OCI-LY1 (cell line): ENCODE measurements around the gene RAI2.

Experiments used
- H2AFZ ChIP-seq: fragments of 200-600 bp; sonication (generic), shearing (Covaris generic); 2 replicates; pipeline ENCODE4 v1.6.0; 2014; ENCODE audit warnings: antibody characterized with exemption, mild to moderate bottlenecking, low read length
- H3F3A ChIP-seq: fragments of 200-600 bp; sonication (generic), shearing (Covaris generic); 2 replicates; pipeline ENCODE4 v1.6.0; 2014; ENCODE audit warnings: mild to moderate bottlenecking, antibody characterized with exemption, low read length, moderate library complexity; ENCODE audit not compliant: insufficient read depth
- H3K27ac ChIP-seq: fragments of 200-600 bp; sonication (generic); 2 replicates; pipeline ENCODE4 v1.5.1; 2014; ENCODE audit warnings: low read length, mixed run types, mild to moderate bottlenecking, low read depth; ENCODE audit not compliant: poor library complexity, severe bottlenecking
- H3K27me3 ChIP-seq: fragments of 200-600 bp; sonication (generic); 2 replicates; pipeline ENCODE4 v1.6.0; 2014; ENCODE audit warnings: antibody characterized with exemption, mild to moderate bottlenecking, low read length, moderate library complexity; ENCODE audit not compliant: insufficient read depth
- H3K36me3 ChIP-seq: fragments of 200-600 bp; sonication (generic); 2 replicates; pipeline ENCODE4 v1.6.1; 2014; ENCODE audit warnings: mild to moderate bottlenecking, antibody characterized with exemption, low read length, moderate library complexity, mixed read lengths; ENCODE audit not compliant: insufficient read depth
- H3K4me1 ChIP-seq: fragments of 200-600 bp; sonication (generic); 2 replicates; pipeline ENCODE4 v1.5.1; 2014; ENCODE audit warnings: mild to moderate bottlenecking, low read length, moderate library complexity; ENCODE audit not compliant: insufficient read depth, severe bottlenecking
- H3K4me2 ChIP-seq: fragments of 200-600 bp; sonication (generic), shearing (Covaris generic); 2 replicates; pipeline ENCODE4 v1.6.1; 2014; ENCODE audit warnings: low read length
- H3K4me3 ChIP-seq: fragments of 200-600 bp; sonication (generic); 2 replicates; pipeline ENCODE4 v1.5.1; 2014; ENCODE audit warnings: low read length, low read depth, mild to moderate bottlenecking, mixed read lengths; ENCODE audit not compliant: poor library complexity, severe bottlenecking
- H3K79me2 ChIP-seq: fragments of 200-600 bp; shearing (Covaris generic); 2 replicates; pipeline ENCODE4 v1.6.1; 2016; ENCODE audit warnings: mixed run types, low read length, mixed read lengths; ENCODE audit not compliant: insufficient read depth
- H3K9ac ChIP-seq: fragments of 200-600 bp; sonication (generic), shearing (Covaris generic); 2 replicates; pipeline ENCODE4 v1.6.1; 2014; ENCODE audit warnings: mild to moderate bottlenecking, low read length, mixed read lengths
- H3K9me2 ChIP-seq: fragments of 200-600 bp; sonication (generic), shearing (Covaris generic); 2 replicates; pipeline ENCODE4 v1.6.1; 2014; ENCODE audit warnings: low read depth, mild to moderate bottlenecking, low read length, mixed read lengths
- H3K9me3 ChIP-seq: fragments of 200-600 bp; shearing (Covaris generic); 2 replicates; pipeline ENCODE4 v1.6.1; 2014; ENCODE audit warnings: low read length, mixed read lengths
- H4K20me1 ChIP-seq: fragments of 200-600 bp; sonication (generic), shearing (Covaris generic); 2 replicates; pipeline ENCODE4 v1.6.0; 2016; ENCODE audit warnings: mild to moderate bottlenecking, low read length; ENCODE audit not compliant: insufficient read depth
- CTCF ChIP-seq: fragments of 200-600 bp; sonication (generic), shearing (Covaris generic); IDR thresholded peaks from 2 replicates; pipeline ENCODE4 v1.5.1; 2017; ENCODE audit warnings: mild to moderate bottlenecking, antibody characterized with exemption, low read length, moderate library complexity, mixed read lengths
- EZH2 ChIP-seq: fragments of 200-600 bp; sonication (generic), shearing (Covaris generic); IDR thresholded peaks from 2 replicates; pipeline ENCODE4 v1.8.0; 2017; ENCODE audit warnings: borderline replicate concordance, mixed run types, mild to moderate bottlenecking, antibody characterized with exemption, low read length, moderate library complexity, mixed read lengths

Gene RAI2

GRCh38 chrX:17861489-17862011 is 452 bp upstream of the RAI2 start:
- Histone ChIP-seq H4K20me1 (no peaks in the 10 kb centered on the region), H3K4me2 (no peak overlapping the region), H3K4me3 (no peak overlapping the region), H3K27ac (no peak overlapping the region), H3K9ac (no peak overlapping the region), H3F3A (no peaks in the 10 kb centered on the region), H3K36me3 (no peaks in the 10 kb centered on the region), H2AFZ (no peak overlapping the region), H3K9me2 (no peaks in the 10 kb centered on the region), H3K27me3 (no peaks in the 10 kb centered on the region), H3K4me1 (no peaks in the 10 kb centered on the region), H3K9me3 (no peaks in the 10 kb centered on the region), H3K79me2 (no peaks in the 10 kb centered on the region)
- TF ChIP-seq EZH2 (no peak), CTCF (no peak)

GRCh38 chrX:17860179-17860780 is 818 bp downstream of the RAI2 start:
- no peaks in the 10 kb centered on the region for H3K9me2 ChIP-seq
- H3K4me2 ChIP-seq = no peak overlapping the region
- no peaks in the 10 kb centered on the region for H3K79me2 ChIP-seq
- no peaks in the 10 kb centered on the region for H3K4me1 ChIP-seq
- no peak overlapping the region for H3K9ac ChIP-seq
- no peaks in the 10 kb centered on the region for H3K36me3 ChIP-seq
- H3K4me3 ChIP-seq = no peak overlapping the region
- H3K27ac ChIP-seq = no peak overlapping the region
- no peaks in the 10 kb centered on the region for H3K9me3 ChIP-seq
- no peaks in the 10 kb centered on the region for H3F3A ChIP-seq
- no peak overlapping the region for H2AFZ ChIP-seq
- TF ChIP-seq EZH2 = no peak
- H4K20me1 ChIP-seq = no peaks in the 10 kb centered on the region
- H3K27me3 ChIP-seq = no peaks in the 10 kb centered on the region

GRCh38 chrX:17859609-17860178 is 1.4 kb downstream of the RAI2 start:
- Histone ChIP-seq H3K9me2 (no peaks in the 10 kb centered on the region), H3K9ac (no peak overlapping the region), H4K20me1 (no peaks in the 10 kb centered on the region), H2AFZ (no peak overlapping the region), H3K27ac (no peak overlapping the region), H3K27me3 (no peaks in the 10 kb centered on the region), H3K79me2 (no peaks in the 10 kb centered on the region), H3F3A (no peaks in the 10 kb centered on the region), H3K4me1 (no peaks in the 10 kb centered on the region), H3K4me3 (no peak overlapping the region), H3K9me3 (no peaks in the 10 kb centered on the region), H3K4me2 (no peak overlapping the region), H3K36me3 (no peaks in the 10 kb centered on the region)
- TF ChIP-seq CTCF = no peak
- no peak for TF ChIP-seq EZH2

- TF ChIP-seq EZH2 (no peak), CTCF (no peak)
- no peaks in the 10 kb centered on the region for H3K9me2 ChIP-seq
- no peaks in the 10 kb centered on the region for H3K36me3 ChIP-seq
- no peaks in the 10 kb centered on the region for H3F3A ChIP-seq
- H3K27ac ChIP-seq = no peak overlapping the region
- H3K79me2 ChIP-seq = no peaks in the 10 kb centered on the region
- H3K27me3 ChIP-seq = no peaks in the 10 kb centered on the region
- no peak overlapping the region for H3K9ac ChIP-seq
- H2AFZ ChIP-seq = no peak overlapping the region
- no peaks in the 10 kb centered on the region for H3K9me3 ChIP-seq
- no peaks in the 10 kb centered on the region for H3K4me1 ChIP-seq
- no peak overlapping the region for H3K4me3 ChIP-seq
- no peaks in the 10 kb centered on the region for H4K20me1 ChIP-seq
- no peak overlapping the region for H3K4me2 ChIP-seq
Observed at GRCh38 chrX:17854531-17854930, 6.6 kb downstream of the RAI2 start.
